Activated naive CD4-positive, alpha-beta T cell treated with anti-CD3 and anti-CD28 coated beads, Interleukin-2, amount 10 ng/mL, durations not matched to agents 7 days and 5 days (primary cell): ENCODE results near the gene DPY19L3.
"Not testable (repeated sequence)": the region's sequence is repeated elsewhere in the genome, so short reads cannot be mapped to it uniquely, and the experiment has no call there.

Experiments
- CTCF ChIA-PET: fragments of 350-600 bp; sonication (Branson Sonifier 250); formaldehyde crosslinking; loops from one replicate; lab custom pipeline; 2021; ENCODE audit warnings: antibody characterized with exemption; lab: Charles Lee
- DNase-seq: peaks from one replicate; pipeline ENCODE4 v3.0.0-alpha.2; 2020
- H3K27ac Mint-ChIP-seq: one replicate; pipeline ENCODE4 v1.8.0; 2021; ENCODE audit warnings: mild to moderate bottlenecking, moderate library complexity, mixed read lengths
- H3K27me3 Mint-ChIP-seq: one replicate; pipeline ENCODE4 v1.8.0; 2021; ENCODE audit warnings: mild to moderate bottlenecking, mixed read lengths
- H3K36me3 Mint-ChIP-seq: one replicate; pipeline ENCODE4 v1.8.0; 2021; ENCODE audit warnings: mixed read lengths
- H3K4me1 Mint-ChIP-seq: one replicate; pipeline ENCODE4 v1.8.0; 2021; ENCODE audit warnings: mixed read lengths
- H3K4me3 Mint-ChIP-seq: one replicate; pipeline ENCODE4 v1.8.0; 2021; ENCODE audit warnings: mild to moderate bottlenecking, moderate library complexity, mixed read lengths
- H3K9me3 Mint-ChIP-seq: one replicate; pipeline ENCODE4 v1.8.0; 2021; ENCODE audit warnings: mixed read lengths

DPY19L3 gene

GRCh38 chr19:32373585-32374295 is 31.8 kb upstream of the DPY19L3 start:
- H3K27me3 Mint-ChIP-seq: no peaks in the 10 kb centered on the region
- no peaks in the 10 kb centered on the region for H3K9me3 Mint-ChIP-seq
- no peak overlapping the region for H3K27ac Mint-ChIP-seq
- H3K36me3 Mint-ChIP-seq: peaks cover 56% of the 10 kb centered on the region
- CTCF ChIA-PET: no interaction called here
- no peak overlapping the region for H3K4me3 Mint-ChIP-seq
- no peak for DNase-seq
- H3K4me1 Mint-ChIP-seq: no peaks in the 10 kb centered on the region

- not testable (repeated sequence) for H3K4me3 Mint-ChIP-seq, DNase-seq, H3K27ac Mint-ChIP-seq, H3K9me3 Mint-ChIP-seq, H3K27me3 Mint-ChIP-seq, H3K4me1 Mint-ChIP-seq
- H3K36me3 Mint-ChIP-seq: peaks cover 57% of the 10 kb centered on the region
- CTCF ChIA-PET: interaction anchor here (0.7 to 1.0 kb wide), 2 partner anchors 34 to 1079 kb away, joined by 3 read pairs; no protein-coding TSS in a partner anchor
Measured at GRCh38 chr19:32374362-32374761, 31.2 kb upstream of the DPY19L3 start.

- H3K4me1 Mint-ChIP-seq, CTCF ChIA-PET, H3K27me3 Mint-ChIP-seq, H3K9me3 Mint-ChIP-seq, H3K4me3 Mint-ChIP-seq, DNase-seq, H3K27ac Mint-ChIP-seq: not testable (repeated sequence)
- peaks cover 49% of the 10 kb centered on the region for H3K36me3 Mint-ChIP-seq
Measured at GRCh38 chr19:32377088-32377487, 28.5 kb upstream of the DPY19L3 start.

GRCh38 chr19:32380269-32380668 is 25.3 kb upstream of the DPY19L3 start:
- H3K36me3 Mint-ChIP-seq: peaks cover 43% of the 10 kb centered on the region

GRCh38 chr19:32387701-32388392 is 17.7 kb upstream of the DPY19L3 start:
- DNase-seq: no peak
- Mint-ChIP-seq H3K36me3 (peaks cover 15% of the 10 kb centered on the region), H3K4me3 (no peak overlapping the region), H3K4me1 (peaks cover 7% of the 10 kb centered on the region), H3K27me3 (no peaks in the 10 kb centered on the region), H3K9me3 (no peaks in the 10 kb centered on the region), H3K27ac (peak overlapping the region; percentile 4)
- CTCF ChIA-PET: no interaction called here

More at GRCh38 chr19:32380269-32380668, 25.3 kb upstream of the DPY19L3 start:
- Mint-ChIP-seq H3K9me3 (no peaks in the 10 kb centered on the region), H3K27ac (no peak overlapping the region), H3K4me1 (peaks cover 9% of the 10 kb centered on the region), H3K4me3 (no peak overlapping the region), H3K27me3 (no peaks in the 10 kb centered on the region)
- CTCF ChIA-PET: no interaction called here
- no peak for DNase-seq

- CTCF ChIA-PET: no interaction called here
- Mint-ChIP-seq H3K4me1 (peaks cover 5% of the 10 kb centered on the region), H3K4me3 (no peak overlapping the region), H3K27ac (peak overlapping the region; percentile 4), H3K36me3 (peaks cover 9% of the 10 kb centered on the region), H3K27me3 (no peaks in the 10 kb centered on the region), H3K9me3 (no peaks in the 10 kb centered on the region)
- DNase-seq: no peak
Measured at GRCh38 chr19:32388393-32388855, 17.1 kb upstream of the DPY19L3 start.

GRCh38 chr19:32392901-32393300 is 12.7 kb upstream of the DPY19L3 start:
- Mint-ChIP-seq H3K36me3 (peaks cover 2% of the 10 kb centered on the region), H3K4me1 (peaks cover 5% of the 10 kb centered on the region), H3K27ac (no peak overlapping the region), H3K9me3 (no peaks in the 10 kb centered on the region), H3K27me3 (no peaks in the 10 kb centered on the region), H3K4me3 (no peak overlapping the region)
- CTCF ChIA-PET: no interaction called here
- DNase-seq: no peak

GRCh38 chr19:32396046-32396652 is 9.4 kb upstream of the DPY19L3 start:
- H3K9me3 Mint-ChIP-seq: no peaks in the 10 kb centered on the region

GRCh38 chr19:32397671-32398101 is 7.9 kb upstream of the DPY19L3 start:
- H3K36me3 Mint-ChIP-seq: no peaks in the 10 kb centered on the region
- DNase-seq: no peak
- no peaks in the 10 kb centered on the region for H3K9me3 Mint-ChIP-seq
- H3K27ac Mint-ChIP-seq: no peak overlapping the region
- H3K4me1 Mint-ChIP-seq: peaks cover 2% of the 10 kb centered on the region
- CTCF ChIA-PET: no interaction called here
- H3K4me3 Mint-ChIP-seq: no peak overlapping the region
- no peaks in the 10 kb centered on the region for H3K27me3 Mint-ChIP-seq

More at GRCh38 chr19:32396046-32396652, 9.4 kb upstream of the DPY19L3 start:
- H3K4me1 Mint-ChIP-seq: peaks cover 5% of the 10 kb centered on the region
- no peaks in the 10 kb centered on the region for H3K36me3 Mint-ChIP-seq
- no peak overlapping the region for H3K4me3 Mint-ChIP-seq
- no peaks in the 10 kb centered on the region for H3K27me3 Mint-ChIP-seq
- CTCF ChIA-PET: no interaction called here
- no peak for DNase-seq
- no peak overlapping the region for H3K27ac Mint-ChIP-seq

GRCh38 chr19:32401992-32402391 is 3.6 kb upstream of the DPY19L3 start:
- H3K4me3 Mint-ChIP-seq: no peak overlapping the region
- CTCF ChIA-PET: no interaction called here

GRCh38 chr19:32403291-32403995 is 2.1 kb upstream of the DPY19L3 start:
- Mint-ChIP-seq H3K36me3 (no peaks in the 10 kb centered on the region), H3K27ac (peak overlapping the region; percentile 45), H3K9me3 (no peaks in the 10 kb centered on the region), H3K27me3 (no peaks in the 10 kb centered on the region), H3K4me3 (peak overlapping the region; percentile 83), H3K4me1 (peaks cover 32% of the 10 kb centered on the region)
- DNase-seq: no peak
- CTCF ChIA-PET: no interaction called here

More at GRCh38 chr19:32401992-32402391, 3.6 kb upstream of the DPY19L3 start:
- H3K27ac Mint-ChIP-seq: no peak overlapping the region
- H3K27me3 Mint-ChIP-seq: no peaks in the 10 kb centered on the region
- DNase-seq: no peak
- no peaks in the 10 kb centered on the region for H3K9me3 Mint-ChIP-seq
- H3K4me1 Mint-ChIP-seq: peaks cover 27% of the 10 kb centered on the region
- no peaks in the 10 kb centered on the region for H3K36me3 Mint-ChIP-seq

- Mint-ChIP-seq H3K27ac (peak overlapping the region; percentile 93), H3K9me3 (no peaks in the 10 kb centered on the region), H3K27me3 (no peaks in the 10 kb centered on the region), H3K4me1 (peaks cover 32% of the 10 kb centered on the region), H3K36me3 (peaks cover 3% of the 10 kb centered on the region), H3K4me3 (peak overlapping the region; percentile 83)
- no peak for DNase-seq
- CTCF ChIA-PET: no interaction called here
Measured at GRCh38 chr19:32404213-32404932, 1.2 kb upstream of the DPY19L3 start.

- no peak for DNase-seq
- no peaks in the 10 kb centered on the region for H3K27me3 Mint-ChIP-seq
- CTCF ChIA-PET: interaction anchor here (1.1 kb wide), 1 partner anchor 60 kb away, joined by 3 read pairs; no protein-coding TSS in a partner anchor
Measured at GRCh38 chr19:32404933-32405430, 588 bp upstream of the DPY19L3 start.

More at GRCh38 chr19:32404933-32405430, 588 bp upstream of the DPY19L3 start:
- H3K9me3 Mint-ChIP-seq: no peaks in the 10 kb centered on the region
- peaks cover 5% of the 10 kb centered on the region for H3K36me3 Mint-ChIP-seq
- H3K4me3 Mint-ChIP-seq: peak overlapping the region; percentile 83
- peaks cover 32% of the 10 kb centered on the region for H3K4me1 Mint-ChIP-seq
- peak overlapping the region; percentile 93 for H3K27ac Mint-ChIP-seq
